C4-2B (cell line): ENCODE data around the gene RINL.

Experiments
- CTCF ChIP-seq: fragments of 450-650 bp; conservative IDR thresholded peaks from 2 replicates; pipeline ENCODE4 v1.5.1; 2017; ENCODE audit warnings: mild to moderate bottlenecking
- ZFX ChIP-seq: fragments of 450-650 bp; IDR thresholded peaks from 2 replicates; pipeline ENCODE4 v1.6.1; 2017

DNA sequence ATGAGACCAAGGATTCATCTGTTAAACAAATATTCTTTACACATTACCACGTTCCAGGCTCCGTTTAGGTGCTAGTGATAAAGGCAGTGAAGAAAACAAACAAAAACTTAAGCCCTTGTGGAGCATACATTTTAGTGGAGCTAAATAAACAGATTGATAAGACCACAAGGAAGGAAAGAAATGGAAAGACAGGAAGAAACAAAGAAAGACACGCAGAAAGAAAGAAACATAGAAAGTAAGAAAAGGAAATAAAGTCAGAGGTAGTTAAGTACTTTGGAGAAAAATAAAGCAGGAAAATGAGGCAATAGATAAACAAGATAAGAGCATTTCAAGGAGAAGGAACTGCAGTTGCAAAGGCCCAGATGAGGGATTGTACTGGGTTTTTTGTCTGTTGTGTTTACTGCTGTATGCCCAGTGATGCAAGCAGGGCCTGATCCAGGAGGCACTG is 22.7 kb upstream of the RINL start:
- no peak for TF ChIP-seq CTCF
- no peak for TF ChIP-seq ZFX
